Glutamatergic neuron (in vitro differentiated cells): ENCODE measurements around the gene OSBP2. TPM values are rescaled to one million over a fixed set of nuclear protein-coding genes. Genes with fewer than 3 reads are reported as not detected.

Experiments
- DNase-seq: peaks from one replicate; pipeline ENCODE4 v3.0.0; 2022
- H3K27ac Mint-ChIP-seq: one replicate; pipeline ENCODE4 v1.8.0; 2020; ENCODE audit warnings: mild to moderate bottlenecking, mixed read lengths, inconsistent platforms; ENCODE audit not compliant: unreplicated experiment
- H3K27me3 Mint-ChIP-seq: one replicate; pipeline ENCODE4 v1.8.0; 2020; ENCODE audit warnings: mild to moderate bottlenecking, moderate library complexity, mixed read lengths, inconsistent platforms; ENCODE audit not compliant: unreplicated experiment
- H3K36me3 Mint-ChIP-seq: one replicate; pipeline ENCODE4 v1.8.0; 2020; ENCODE audit warnings: mild to moderate bottlenecking, mixed read lengths, inconsistent platforms; ENCODE audit not compliant: unreplicated experiment
- H3K4me1 Mint-ChIP-seq: one replicate; pipeline ENCODE4 v1.8.0; 2020; ENCODE audit warnings: mild to moderate bottlenecking, low read depth, mixed read lengths, inconsistent platforms; ENCODE audit not compliant: unreplicated experiment
- H3K4me3 Mint-ChIP-seq: one replicate; pipeline ENCODE4 v1.8.0; 2020; ENCODE audit warnings: mild to moderate bottlenecking, mixed read lengths, inconsistent platforms; ENCODE audit not compliant: unreplicated experiment
- H3K9me3 Mint-ChIP-seq: one replicate; pipeline ENCODE4 v1.8.0; 2020; ENCODE audit warnings: mild to moderate bottlenecking, moderate library complexity, mixed read lengths, inconsistent platforms; ENCODE audit not compliant: unreplicated experiment
- CTCF ChIP-seq: fragments of 200-600 bp; sonication (generic); IDR thresholded peaks from one replicate; pipeline ENCODE4 v1.5.0; 2021; ENCODE audit not compliant: partially characterized antibody, unreplicated experiment
- total RNA-seq: library from RNA; stranded (reverse); fragmentation: NEBNext Ultra II Directional; extraction: Animal tissue kit (Norgen Biotek cat#: 25700); gene quantifications from one replicate; pipeline ENCODE4 v1.2.1, GENCODE V29; 2021; ENCODE audit not compliant: unreplicated experiment

OSBP2 gene
- total RNA-seq, 1 donor from 2014 or later, result 18.3 TPM

DNA sequence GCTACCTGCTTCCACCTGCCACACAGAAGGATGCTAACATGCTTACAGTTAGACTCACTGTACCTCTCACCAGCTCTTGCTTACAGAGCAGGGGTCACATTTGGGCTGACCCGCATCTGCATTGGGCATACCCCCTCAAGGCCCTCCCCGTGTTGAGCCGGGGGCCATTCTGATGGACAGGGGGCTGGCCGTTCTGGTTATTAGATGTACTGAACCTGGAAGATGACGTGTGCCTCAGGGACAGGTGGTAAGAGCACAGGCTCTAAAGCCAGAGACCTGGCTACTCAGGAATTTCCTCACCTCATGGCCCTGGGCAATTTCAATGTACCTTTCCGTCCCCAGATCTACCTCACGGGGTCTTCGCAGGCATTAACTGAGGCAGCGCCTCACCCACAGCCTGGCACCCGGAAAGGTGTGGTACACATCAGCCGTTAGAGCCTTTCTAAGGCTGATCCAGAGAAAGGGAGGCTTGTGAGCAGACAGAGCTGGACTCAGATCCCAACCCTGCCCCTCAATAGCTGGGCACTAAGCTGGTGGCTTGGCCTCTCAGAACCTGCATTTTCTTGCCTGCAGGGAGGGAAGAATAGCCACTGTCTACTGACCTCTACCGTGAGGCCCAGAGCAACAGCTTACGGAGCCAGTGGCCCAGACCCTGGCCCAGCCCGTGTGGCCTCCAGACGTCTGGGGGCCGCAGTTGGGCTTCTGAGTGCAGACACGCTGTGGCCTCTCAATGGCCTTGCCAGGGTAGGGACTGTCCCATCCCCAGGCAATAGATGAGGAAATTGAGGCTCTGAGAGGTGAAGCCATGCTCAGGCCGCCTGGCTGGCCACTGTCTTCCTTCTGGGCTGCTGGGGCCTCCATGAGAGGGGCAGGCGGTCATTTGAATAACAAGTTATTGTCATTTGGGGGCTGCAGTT is 173.3 kb downstream of the OSBP2 start:
- Mint-ChIP-seq H3K36me3 (no peaks in the 10 kb centered on the region), H3K27me3 (peaks cover 3% of the 10 kb centered on the region), H3K27ac (no peak overlapping the region), H3K4me3 (no peak overlapping the region), H3K4me1 (peaks cover 11% of the 10 kb centered on the region), H3K9me3 (peaks cover 2% of the 10 kb centered on the region)
- no peak for TF ChIP-seq CTCF
- no peak for DNase-seq

- H3K4me3 Mint-ChIP-seq, result no peak overlapping the region
- H3K36me3 Mint-ChIP-seq, result no peaks in the 10 kb centered on the region
- peaks cover 2% of the 10 kb centered on the region for H3K9me3 Mint-ChIP-seq
- DNase-seq, result peak; percentile 6
- TF ChIP-seq CTCF, result no peak
- H3K27ac Mint-ChIP-seq, result no peak overlapping the region
- peaks cover 6% of the 10 kb centered on the region for H3K4me1 Mint-ChIP-seq
- peaks cover 3% of the 10 kb centered on the region for H3K27me3 Mint-ChIP-seq
These were observed 174.2 kb downstream of the OSBP2 start for GRCh38 chr22:30868663-30869385.

- no peak for TF ChIP-seq CTCF
- Mint-ChIP-seq H3K27ac (no peak overlapping the region), H3K4me3 (no peak overlapping the region), H3K4me1 (peaks cover 6% of the 10 kb centered on the region), H3K36me3 (no peaks in the 10 kb centered on the region), H3K27me3 (peaks cover 3% of the 10 kb centered on the region), H3K9me3 (peaks cover 2% of the 10 kb centered on the region)
- DNase-seq, result peak; percentile 11
These were observed 175.2 kb downstream of the OSBP2 start for GRCh38 chr22:30869667-30870395.

DNA sequence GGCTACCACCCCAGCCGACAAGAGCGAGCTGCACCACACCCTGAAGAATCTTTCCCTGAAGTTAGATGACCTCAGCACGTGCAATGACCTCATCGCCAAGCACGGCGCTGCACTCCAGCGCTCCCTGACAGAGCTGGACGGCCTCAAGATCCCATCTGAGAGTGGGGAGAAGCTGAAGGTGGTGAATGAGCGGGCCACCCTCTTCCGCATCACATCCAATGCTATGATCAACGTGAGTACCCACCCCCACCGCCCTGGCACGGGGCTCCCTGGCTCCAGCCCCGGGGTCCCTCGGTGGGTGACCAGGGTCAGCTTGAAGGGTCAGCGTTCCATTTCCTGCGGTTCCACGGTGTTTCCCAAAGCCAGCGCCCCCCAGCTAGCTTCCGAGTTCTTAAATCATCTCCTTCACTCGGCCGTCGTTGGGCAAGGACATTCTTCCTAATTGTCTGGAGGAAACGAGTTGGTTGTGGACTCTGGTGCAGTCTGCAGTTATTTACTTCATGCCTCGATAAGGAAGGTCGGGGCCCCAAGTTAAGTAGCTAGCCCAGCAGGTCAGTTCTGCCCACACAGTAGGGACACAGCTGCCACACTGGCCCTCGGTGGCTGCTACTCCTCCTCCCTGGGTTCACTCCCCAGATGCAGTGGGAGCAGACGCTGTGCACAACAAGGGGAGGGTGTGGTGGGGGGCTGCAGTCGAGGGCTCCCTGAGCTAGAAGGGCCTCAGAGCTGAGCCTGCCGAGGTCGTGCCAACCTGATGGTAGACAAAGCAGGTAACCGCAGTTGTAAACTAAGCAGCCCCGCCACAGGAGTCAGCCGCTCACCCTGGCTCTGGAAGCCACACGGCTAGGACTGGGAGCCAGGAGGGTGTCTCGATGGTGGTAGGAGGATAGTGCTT is 176.0 kb downstream of the OSBP2 start:
- no peak overlapping the region for H3K27ac Mint-ChIP-seq
- no peak for TF ChIP-seq CTCF
- peak; percentile 4 for DNase-seq
- H3K4me1 Mint-ChIP-seq, result peaks cover 6% of the 10 kb centered on the region
- no peak overlapping the region for H3K4me3 Mint-ChIP-seq
- H3K27me3 Mint-ChIP-seq, result peaks cover 3% of the 10 kb centered on the region
- no peaks in the 10 kb centered on the region for H3K36me3 Mint-ChIP-seq
- H3K9me3 Mint-ChIP-seq, result peaks cover 2% of the 10 kb centered on the region
